Ovary (tissue), 3 donors: Measurements from ENCODE around the gene PARD3.

Experiments used
- CTCF ChIP-seq, 3 donors: fragments of 450-650 bp in 2 of 3; fragments of 200-600 bp in 1 of 3; IDR thresholded peaks; one replicate each; pipeline versions ENCODE4 v1.5.1 to v1.8.0; 2016 to 2022; ENCODE audit warnings: antibody characterized with exemption in 3 of 3, mild to moderate bottlenecking in 1 of 3
- POLR2A ChIP-seq: fragments of 450-650 bp; IDR thresholded peaks from one replicate; pipeline ENCODE4 v1.6.1; 2017; ENCODE audit warnings: antibody characterized with exemption, mild to moderate bottlenecking, moderate library complexity
- donor health status: DM: no; HTN: no; CAD: no.

- TF ChIP-seq CTCF (IDR thresholded peaks at IDR 0.05) (no peak), POLR2A (no peak)
These were observed 112.1 kb downstream of the PARD3 start for GRCh38 chr10:34702982-34703381.
